ENCODE results near the gene TMEM127.

DNA sequence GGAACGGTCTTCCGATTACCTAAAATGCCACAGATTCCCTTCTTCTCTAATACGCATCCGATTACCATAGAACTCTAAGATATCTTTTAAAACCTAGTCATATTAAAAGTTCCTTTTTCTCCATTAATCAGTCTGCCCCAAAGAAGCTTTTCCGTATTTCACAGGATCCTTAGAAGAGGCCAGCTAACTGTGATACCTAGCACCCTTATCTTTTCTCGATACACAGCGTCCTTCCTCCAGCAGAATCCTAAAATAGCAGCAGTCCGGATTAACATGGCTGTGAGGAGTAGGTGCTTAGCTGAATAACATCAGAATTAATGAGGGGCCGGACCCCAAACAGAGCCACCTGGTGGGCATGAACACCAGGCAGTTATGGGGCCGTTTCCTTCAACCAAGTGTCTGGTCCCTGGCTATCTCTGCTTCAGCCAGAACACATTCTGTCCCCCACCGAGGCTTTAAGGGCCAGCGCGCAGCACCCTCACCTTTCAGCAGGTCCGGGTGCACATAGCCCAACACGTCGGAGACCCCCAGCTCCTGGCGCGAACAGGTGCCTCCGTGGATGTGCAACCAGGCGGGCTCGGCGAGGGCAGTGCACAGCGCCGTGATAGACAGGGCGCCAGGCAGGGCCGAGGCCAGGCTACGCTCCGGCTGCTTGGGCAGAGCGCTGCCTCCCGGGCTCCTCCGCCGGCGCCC, 995 bp downstream of the TMEM127 start:
- TF ChIP-seq EZH2 (IDR thresholded peaks at IDR 0.05; ENCODE audit: insufficient read depth, poor library complexity, severe bottlenecking): no peak
- TF ChIP-seq EZH2phosphoT487 (IDR thresholded peaks at IDR 0.05; ENCODE audit: insufficient read depth, low read depth): no peak
